Measurements from ENCODE around the gene SCP2.

Gene SCP2

GRCh38 chr1:53047737-53048736, 121.0 kb downstream of the SCP2 start:
- TF ChIP-seq, protein P1, sequence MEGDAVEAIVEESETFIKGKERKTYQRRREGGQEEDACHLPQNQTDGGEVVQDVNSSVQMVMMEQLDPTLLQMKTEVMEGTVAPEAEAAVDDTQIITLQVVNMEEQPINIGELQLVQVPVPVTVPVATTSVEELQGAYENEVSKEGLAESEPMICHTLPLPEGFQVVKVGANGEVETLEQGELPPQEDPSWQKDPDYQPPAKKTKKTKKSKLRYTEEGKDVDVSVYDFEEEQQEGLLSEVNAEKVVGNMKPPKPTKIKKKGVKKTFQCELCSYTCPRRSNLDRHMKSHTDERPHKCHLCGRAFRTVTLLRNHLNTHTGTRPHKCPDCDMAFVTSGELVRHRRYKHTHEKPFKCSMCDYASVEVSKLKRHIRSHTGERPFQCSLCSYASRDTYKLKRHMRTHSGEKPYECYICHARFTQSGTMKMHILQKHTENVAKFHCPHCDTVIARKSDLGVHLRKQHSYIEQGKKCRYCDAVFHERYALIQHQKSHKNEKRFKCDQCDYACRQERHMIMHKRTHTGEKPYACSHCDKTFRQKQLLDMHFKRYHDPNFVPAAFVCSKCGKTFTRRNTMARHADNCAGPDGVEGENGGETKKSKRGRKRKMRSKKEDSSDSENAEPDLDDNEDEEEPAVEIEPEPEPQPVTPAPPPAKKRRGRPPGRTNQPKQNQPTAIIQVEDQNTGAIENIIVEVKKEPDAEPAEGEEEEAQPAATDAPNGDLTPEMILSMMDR (IDR thresholded peaks at IDR 0.05; ENCODE audit: control insufficient read depth, extremely low read depth, insufficient read depth) = no peak
- H3K4me3 ChIP-seq (ENCODE audit: low read depth, low read length) = no peak overlapping the region
- no peak for DNase-seq (ENCODE audit: low read depth)

GRCh38 chr1:53048960-53049573, 122.0 kb downstream of the SCP2 start:
- no peak for DNase-seq (ENCODE audit: low read depth)

DNA sequence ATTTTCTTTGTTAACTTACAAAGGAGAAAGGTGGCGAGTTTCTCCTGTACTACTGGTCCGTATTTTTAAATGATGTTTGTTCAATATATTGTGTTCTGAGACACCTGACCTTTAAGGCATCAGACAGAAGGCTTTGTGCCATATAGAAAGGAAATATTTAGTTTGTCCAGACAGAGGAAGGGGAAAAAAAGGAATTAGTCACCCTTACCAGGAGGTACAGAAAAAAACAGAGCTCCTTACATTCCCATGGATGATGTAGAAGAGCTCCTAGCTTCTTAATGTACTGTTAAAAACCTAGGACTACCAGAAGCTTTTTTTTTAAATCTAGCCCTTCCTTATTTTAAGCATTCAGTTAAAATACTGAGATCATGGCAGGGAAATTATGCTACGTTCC, 122.5 kb downstream of the SCP2 start:
- DNase-seq (ENCODE audit: low read depth) = no peak
- TF ChIP-seq, protein P1 (IDR thresholded peaks at IDR 0.05; ENCODE audit: control insufficient read depth, extremely low read depth, insufficient read depth) = no peak
- H3K4me3 ChIP-seq (ENCODE audit: low read depth, low read length) = no peak overlapping the region

More at GRCh38 chr1:53048960-53049573, 122.0 kb downstream of the SCP2 start:
- TF ChIP-seq, protein P1 (IDR thresholded peaks at IDR 0.05; ENCODE audit: control insufficient read depth, extremely low read depth, insufficient read depth) = no peak
- no peak overlapping the region for H3K4me3 ChIP-seq (ENCODE audit: low read depth, low read length)

DNA sequence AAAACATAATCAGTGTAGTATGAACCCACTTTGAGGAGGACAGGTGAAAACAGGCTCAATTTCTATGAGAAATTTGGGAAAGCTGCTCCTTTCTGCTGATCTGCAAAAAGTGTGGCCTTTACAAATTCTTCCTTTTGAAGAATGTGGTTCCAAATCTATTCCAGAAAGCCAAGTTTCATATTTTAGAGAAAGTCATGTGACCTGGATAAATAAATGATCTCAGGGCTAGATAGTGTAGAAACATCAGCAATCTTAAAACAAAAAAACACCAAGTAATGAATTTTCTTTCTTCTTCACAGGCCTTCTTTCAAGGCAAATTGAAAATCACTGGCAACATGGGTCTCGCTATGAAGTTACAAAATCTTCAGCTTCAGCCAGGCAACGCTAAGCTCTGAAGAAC, 123.2 kb downstream of the SCP2 start:
- no peak for DNase-seq (ENCODE audit: low read depth)
- H3K4me3 ChIP-seq (ENCODE audit: low read depth, low read length) = no peak overlapping the region
- TF ChIP-seq, protein P1 (IDR thresholded peaks at IDR 0.05; ENCODE audit: control insufficient read depth, extremely low read depth, insufficient read depth) = no peak

- DNase-seq (ENCODE audit: low read depth) = no peak
- TF ChIP-seq, protein P1 (IDR thresholded peaks at IDR 0.05; ENCODE audit: control insufficient read depth, extremely low read depth, insufficient read depth) = no peak
- no peak overlapping the region for H3K4me3 ChIP-seq (ENCODE audit: low read depth, low read length)
Observed at GRCh38 chr1:53051676-53052075, 124.6 kb downstream of the SCP2 start.

DNA sequence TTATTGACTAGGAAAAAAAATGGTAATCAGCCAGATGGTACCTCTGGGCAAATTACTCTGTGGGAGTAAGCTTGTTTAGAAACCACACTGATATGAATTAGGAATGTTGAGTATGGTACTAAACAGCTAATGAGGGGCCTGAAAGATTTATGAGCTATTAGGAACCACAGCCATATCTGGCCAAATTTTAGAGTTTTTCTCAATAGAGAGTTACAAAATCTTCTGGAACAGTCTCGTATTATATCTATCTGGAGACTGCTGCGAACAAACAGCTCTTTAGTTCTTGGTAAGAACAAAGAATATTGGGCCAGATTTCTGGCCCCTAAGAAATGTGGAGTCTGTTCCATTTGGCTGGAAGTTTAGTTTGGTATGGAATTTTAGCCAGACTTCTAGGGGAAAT, 130.1 kb downstream of the SCP2 start:
- TF ChIP-seq, protein P1 (IDR thresholded peaks at IDR 0.05; ENCODE audit: control insufficient read depth, extremely low read depth, insufficient read depth) = no peak
- H3K4me3 ChIP-seq (ENCODE audit: low read depth, low read length) = no peak overlapping the region
- DNase-seq (ENCODE audit: low read depth) = no peak

Data from LNCaP clone FGC (cell line).